Keratinocyte (primary cell): ENCODE data around the gene MAP1S.

Source experiments
- EZH2 ChIP-seq: IDR thresholded peaks from one replicate; pipeline ENCODE4 v1.6.1; 2012; ENCODE audit warnings: inconsistent platforms, mild to moderate bottlenecking, low read length, moderate library complexity
- TF ChIP-seq, protein P1 (sequence below), 3 experiments: IDR thresholded peaks in 1 of 3; conservative IDR thresholded peaks in 1 of 3; optimal IDR thresholded peaks in 1 of 3; 2 replicates in 2 of 3; 3 replicates in 1 of 3; pipeline versions ENCODE3 to v1.5.1; 2011; ENCODE audit warnings: low read length in 3 of 3, mild to moderate bottlenecking in 3 of 3, moderate library complexity in 2 of 3, control low read depth in 1 of 3, inconsistent platforms in 1 of 3; ENCODE audit not compliant: insufficient read depth in 2 of 3; ENCODE audit errors: extremely low read depth in 1 of 3

DNA sequence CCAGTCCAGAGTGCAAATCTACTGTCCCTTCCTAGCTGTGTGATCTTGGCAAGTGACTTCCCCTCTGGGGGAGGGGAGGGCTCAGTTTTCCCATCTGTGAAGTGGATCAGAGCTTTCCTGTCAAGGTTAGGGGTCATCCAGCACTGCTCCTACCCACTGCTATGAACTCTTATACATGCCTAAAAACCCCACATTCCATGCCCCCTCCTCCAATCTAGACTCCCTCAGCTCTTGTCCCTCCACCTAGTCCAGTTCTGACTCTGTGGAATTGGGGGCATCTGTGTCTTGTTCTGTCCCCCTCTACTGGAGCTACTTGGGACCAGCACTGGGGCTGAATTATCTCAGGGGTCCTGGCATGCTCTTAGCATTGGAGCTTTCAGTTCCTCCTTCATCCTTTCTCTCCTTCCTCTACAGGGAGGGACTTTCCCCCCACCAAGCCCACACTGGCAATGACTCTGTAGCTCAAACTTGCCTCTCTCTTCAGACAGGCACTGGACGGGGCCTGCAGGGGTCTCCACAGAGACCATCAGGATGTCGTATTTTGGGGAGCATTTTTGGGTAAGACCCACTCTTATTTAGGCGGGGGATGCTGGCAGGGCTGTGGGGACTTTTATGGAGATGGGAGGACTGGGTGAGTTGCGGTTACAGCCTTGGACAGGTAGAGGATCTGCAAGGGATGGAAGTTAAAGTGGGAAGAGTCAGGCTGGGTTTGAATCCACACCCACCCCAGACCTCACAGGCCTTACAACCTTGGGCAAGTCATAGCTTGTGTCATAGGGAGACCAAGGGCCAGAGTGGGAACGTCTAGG lies 35.6 kb downstream of the MAP1S start:
- TF ChIP-seq, protein P1, sequence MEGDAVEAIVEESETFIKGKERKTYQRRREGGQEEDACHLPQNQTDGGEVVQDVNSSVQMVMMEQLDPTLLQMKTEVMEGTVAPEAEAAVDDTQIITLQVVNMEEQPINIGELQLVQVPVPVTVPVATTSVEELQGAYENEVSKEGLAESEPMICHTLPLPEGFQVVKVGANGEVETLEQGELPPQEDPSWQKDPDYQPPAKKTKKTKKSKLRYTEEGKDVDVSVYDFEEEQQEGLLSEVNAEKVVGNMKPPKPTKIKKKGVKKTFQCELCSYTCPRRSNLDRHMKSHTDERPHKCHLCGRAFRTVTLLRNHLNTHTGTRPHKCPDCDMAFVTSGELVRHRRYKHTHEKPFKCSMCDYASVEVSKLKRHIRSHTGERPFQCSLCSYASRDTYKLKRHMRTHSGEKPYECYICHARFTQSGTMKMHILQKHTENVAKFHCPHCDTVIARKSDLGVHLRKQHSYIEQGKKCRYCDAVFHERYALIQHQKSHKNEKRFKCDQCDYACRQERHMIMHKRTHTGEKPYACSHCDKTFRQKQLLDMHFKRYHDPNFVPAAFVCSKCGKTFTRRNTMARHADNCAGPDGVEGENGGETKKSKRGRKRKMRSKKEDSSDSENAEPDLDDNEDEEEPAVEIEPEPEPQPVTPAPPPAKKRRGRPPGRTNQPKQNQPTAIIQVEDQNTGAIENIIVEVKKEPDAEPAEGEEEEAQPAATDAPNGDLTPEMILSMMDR (optimal IDR thresholded peaks at IDR 0.05 in 1 of 3, IDR thresholded peaks at IDR 0.05 in 1 of 3, conservative IDR thresholded peaks at IDR 0.05 in 1 of 3; ENCODE audit: extremely low read depth in 1 of 3, insufficient read depth in 2 of 3, low read length in 3 of 3): no peak
- no peak for TF ChIP-seq EZH2
